Neuronal stem cell (in vitro differentiated cells): ENCODE data around the gene IDI2.
"Not testable (repeated sequence)": the region's sequence is repeated elsewhere in the genome, so short reads cannot be mapped to it uniquely, and the experiment has no call there.

ENCODE experiments used
- DNase-seq: peaks from one replicate; pipeline ENCODE4 v3.0.0-alpha.2; 2013; ENCODE audit warnings: low spot score
- H2AFZ ChIP-seq: one replicate; pipeline ENCODE4 v1.6.1; 2013; ENCODE audit warnings: mild to moderate bottlenecking, low read length, inconsistent platforms
- H2AK5ac ChIP-seq: 2 replicates; pipeline ENCODE4 v1.6.1; 2013; ENCODE audit warnings: low read depth, mild to moderate bottlenecking, inconsistent platforms, low read length, moderate library complexity, mixed read lengths
- H2BK120ac ChIP-seq: 2 replicates; pipeline ENCODE4 v1.6.1; 2013; ENCODE audit warnings: low read depth, mild to moderate bottlenecking, inconsistent platforms, low read length, moderate library complexity, mixed read lengths
- H2BK12ac ChIP-seq: one replicate; pipeline ENCODE4 v1.6.1; 2013; ENCODE audit warnings: low read length, inconsistent platforms
- H2BK15ac ChIP-seq: 2 replicates; pipeline ENCODE4 v1.6.1; 2013; ENCODE audit warnings: mild to moderate bottlenecking, low read length, inconsistent platforms, mixed read lengths
- H2BK5ac ChIP-seq: one replicate; pipeline ENCODE4 v1.6.1; 2013; ENCODE audit warnings: inconsistent platforms, mild to moderate bottlenecking, low read length, moderate library complexity
- H3K14ac ChIP-seq: one replicate; pipeline ENCODE4 v1.6.1; 2013; ENCODE audit warnings: low read length, inconsistent platforms
- H3K18ac ChIP-seq: 2 replicates; pipeline ENCODE4 v1.6.1; 2013; ENCODE audit warnings: low read length, inconsistent platforms
- H3K23ac ChIP-seq: 2 replicates; pipeline ENCODE4 v1.6.1; 2013; ENCODE audit warnings: low read depth, mild to moderate bottlenecking, mixed read lengths, low read length, inconsistent platforms; ENCODE audit not compliant: poor library complexity
- H3K27ac ChIP-seq: replicated peaks from 3 replicates; pipeline ENCODE4 v1.5.1; 2013; ENCODE audit warnings: low read length, inconsistent platforms
- H3K27me3 ChIP-seq, 3 experiments: 2 replicates each; pipeline ENCODE4 v1.6.1; 2013; ENCODE audit warnings: low read length in 3 of 3, mild to moderate bottlenecking in 2 of 3, inconsistent platforms in 1 of 3, low read depth in 1 of 3, mixed read lengths in 1 of 3, moderate library complexity in 1 of 3; ENCODE audit not compliant: control insufficient read depth in 3 of 3, insufficient read depth in 3 of 3
- H3K36me3 ChIP-seq, 2 donors: replicated peaks in 1 of 2; 2 replicates each; pipeline ENCODE4 v1.6.1; 2013; ENCODE audit warnings: low read length in 2 of 2; ENCODE audit not compliant: control insufficient read depth in 2 of 2, insufficient read depth in 2 of 2
- H3K4ac ChIP-seq: 2 replicates; pipeline ENCODE4 v1.6.1; 2013; ENCODE audit warnings: inconsistent platforms, mild to moderate bottlenecking, low read length, moderate library complexity
- H3K4me1 ChIP-seq, 2 donors: 1 replicate in 1 of 2; 2 replicates in 1 of 2; pipeline ENCODE4 v1.6.1; 2013; ENCODE audit warnings: low read length in 2 of 2, low read depth in 1 of 2; ENCODE audit not compliant: control insufficient read depth in 2 of 2, insufficient read depth in 1 of 2
- H3K4me2 ChIP-seq: one replicate; pipeline ENCODE4 v1.6.1; 2013; ENCODE audit warnings: mild to moderate bottlenecking, low read length, inconsistent platforms; ENCODE audit not compliant: insufficient read depth, poor library complexity, severe bottlenecking
- H3K4me3 ChIP-seq, 2 donors: 2 replicates each; pipeline ENCODE4 v1.5.1; 2013; ENCODE audit warnings: low read length in 2 of 2, mild to moderate bottlenecking in 2 of 2, inconsistent platforms in 1 of 2, moderate library complexity in 1 of 2
- H3K79me1 ChIP-seq: one replicate; pipeline ENCODE4 v1.6.1; 2013; ENCODE audit warnings: low read depth, mild to moderate bottlenecking, inconsistent platforms, low read length, moderate library complexity
- H3K9ac ChIP-seq: one replicate; pipeline ENCODE4 v1.6.1; 2013; ENCODE audit warnings: mild to moderate bottlenecking, low read depth, low read length, inconsistent platforms; ENCODE audit not compliant: poor library complexity
- H3K9me3 ChIP-seq, 2 donors: replicated peaks in 1 of 2; 2 replicates each; pipeline versions ENCODE3 to v1.6.1; 2013; ENCODE audit warnings: low read length in 2 of 2, mild to moderate bottlenecking in 2 of 2, inconsistent platforms in 1 of 2, low read depth in 1 of 2, mixed read lengths in 1 of 2, moderate library complexity in 1 of 2; ENCODE audit not compliant: control insufficient read depth in 2 of 2, insufficient read depth in 1 of 2
- H4K8ac ChIP-seq: one replicate; pipeline ENCODE4 v1.6.1; 2013; ENCODE audit warnings: low read depth, mild to moderate bottlenecking, inconsistent platforms, low read length, moderate library complexity
- H4K91ac ChIP-seq: one replicate; pipeline ENCODE4 v1.6.1; 2013; ENCODE audit warnings: low read length, low read depth, mild to moderate bottlenecking, inconsistent platforms; ENCODE audit not compliant: poor library complexity
- WGBS, 2 donors: extraction: QIAGEN DNeasy Blood & Tissue Kit; methylation state at CpG; one replicate each; pipeline ENCODE4 v1.1.7; 2013; ENCODE audit warnings: missing lambda C conversion rate in 2 of 2, mixed read lengths in 1 of 2; ENCODE audit not compliant: insufficient read length in 2 of 2, insufficient replicate concordance in 1 of 2; ENCODE audit errors: extremely low coverage in 2 of 2; 5-methylcytosine and 5-hydroxymethylcytosine counted together

Gene IDI2

GRCh38 chr10:1068380-1069361, 43.0 kb upstream of the IDI2 start:
- H3K27ac ChIP-seq = no peak overlapping the region
- no peak overlapping the region for H2BK15ac ChIP-seq
- H2BK120ac ChIP-seq = no peak overlapping the region
- peaks cover 2 to 9% of the 10 kb centered on the region in 2 donors for H3K4me1 ChIP-seq
- H2BK5ac ChIP-seq = no peak overlapping the region
- H2BK12ac ChIP-seq = no peak overlapping the region
- no peak overlapping the region for H4K91ac ChIP-seq
- no peak for DNase-seq
- H3K9me3 ChIP-seq = no peaks in the 10 kb centered on the region
- H2AK5ac ChIP-seq = no peak overlapping the region
- H3K36me3 ChIP-seq = peaks cover 2 to 22% of the 10 kb centered on the region in 2 donors
- H2AFZ ChIP-seq = no peak overlapping the region
- no peak overlapping the region for H3K14ac ChIP-seq
- H3K27me3 ChIP-seq = no peaks in the 10 kb centered on the region
- no peak overlapping the region for H3K4ac ChIP-seq
- H3K9ac ChIP-seq = no peak overlapping the region
- no peak overlapping the region for H3K4me2 ChIP-seq
- H4K8ac ChIP-seq = no peak overlapping the region
- no peaks in the 10 kb centered on the region for H3K79me1 ChIP-seq
- no peak overlapping the region for H3K18ac ChIP-seq
- WGBS, 2 donors = no CpG with 5 or more reads among the region's 10 CpGs
- no peak overlapping the region for H3K23ac ChIP-seq
- H3K4me3 ChIP-seq = no peak overlapping the region

- not testable (repeated sequence) for H3K27ac ChIP-seq, H3K4me2 ChIP-seq, H3K79me1 ChIP-seq, DNase-seq, H3K4ac ChIP-seq, H2BK12ac ChIP-seq, H3K27me3 ChIP-seq, H3K14ac ChIP-seq, H3K9ac ChIP-seq, H3K18ac ChIP-seq, H2BK5ac ChIP-seq, H3K4me3 ChIP-seq, H3K9me3 ChIP-seq, H2AK5ac ChIP-seq, H4K8ac ChIP-seq, H2AFZ ChIP-seq, H2BK120ac ChIP-seq, H3K36me3 ChIP-seq, H3K23ac ChIP-seq, H2BK15ac ChIP-seq, H4K91ac ChIP-seq
- no CpG with 5 or more reads among the region's 8 CpGs for WGBS, 2 donors
- H3K4me1 ChIP-seq = peaks cover 2 to 13% of the 10 kb centered on the region in 2 donors
Observed at GRCh38 chr10:1066734-1067133, 41.1 kb upstream of the IDI2 start.

GRCh38 chr10:1064964-1065247, 39.2 kb upstream of the IDI2 start:
- Histone ChIP-seq H3K79me1 (peaks cover 2% of the 10 kb centered on the region), H2AK5ac (no peak overlapping the region), H3K9ac (no peak overlapping the region), H3K36me3 (peaks cover 2 to 3% of the 10 kb centered on the region in 2 donors), H2BK12ac (no peak overlapping the region), H3K27ac (no peak overlapping the region), H4K91ac (no peak overlapping the region), H3K4me2 (no peak overlapping the region), H3K4ac (no peak overlapping the region), H4K8ac (no peak overlapping the region), H2BK5ac (no peak overlapping the region), H3K4me3 (no peak overlapping the region), H2BK15ac (no peak overlapping the region), H2AFZ (no peak overlapping the region), H3K4me1 (peaks cover 2 to 13% of the 10 kb centered on the region in 2 donors), H3K14ac (no peak overlapping the region), H3K18ac (no peak overlapping the region), H3K9me3 (no peaks in the 10 kb centered on the region), H2BK120ac (no peak overlapping the region), H3K27me3 (no peaks in the 10 kb centered on the region), H3K23ac (no peak overlapping the region)
- DNase-seq = no peak
- WGBS, 2 donors = 100% methylated on average over 1 to 2 of the region's 4 CpGs

GRCh38 chr10:1063232-1063865, 37.7 kb upstream of the IDI2 start:
- WGBS, 2 donors = no CpG with 5 or more reads among the region's 7 CpGs
- H3K27me3 ChIP-seq = no peaks in the 10 kb centered on the region
- no peak overlapping the region for H3K23ac ChIP-seq
- peaks cover 2 to 3% of the 10 kb centered on the region in 2 donors for H3K36me3 ChIP-seq
- H3K4me3 ChIP-seq = no peak overlapping the region
- H3K14ac ChIP-seq = no peak overlapping the region
- H3K9ac ChIP-seq = no peak overlapping the region
- DNase-seq = no peak
- no peaks in the 10 kb centered on the region for H3K9me3 ChIP-seq
- H3K4me2 ChIP-seq = no peak overlapping the region
- H2AFZ ChIP-seq = no peak overlapping the region
- H2BK120ac ChIP-seq = no peak overlapping the region
- H3K4me1 ChIP-seq = peaks cover 2 to 13% of the 10 kb centered on the region in 2 donors
- H3K18ac ChIP-seq = no peak overlapping the region
- no peak overlapping the region for H3K27ac ChIP-seq
- H4K8ac ChIP-seq = no peak overlapping the region
- H2BK5ac ChIP-seq = no peak overlapping the region
- no peak overlapping the region for H2BK12ac ChIP-seq
- H3K79me1 ChIP-seq = peaks cover 2% of the 10 kb centered on the region
- H2AK5ac ChIP-seq = no peak overlapping the region
- H4K91ac ChIP-seq = no peak overlapping the region
- no peak overlapping the region for H3K4ac ChIP-seq
- H2BK15ac ChIP-seq = no peak overlapping the region
